Mesenchymal stem cell (in vitro differentiated cells and primary cell): ENCODE measurements around the gene GUCA2B.

Experiments used
- DNase-seq: peaks from one replicate; pipeline ENCODE4 v3.0.0-alpha.2; 2013
- H2AFZ ChIP-seq: one replicate; pipeline ENCODE4 v1.6.1; 2013; ENCODE audit warnings: low read depth, mild to moderate bottlenecking, control low read depth, inconsistent platforms, low read length, moderate library complexity
- H2AK5ac ChIP-seq: 2 replicates; pipeline ENCODE4 v1.6.1; 2013; ENCODE audit warnings: low read length, moderate library complexity, mild to moderate bottlenecking, inconsistent platforms; ENCODE audit not compliant: severe bottlenecking
- H2BK120ac ChIP-seq: one replicate; pipeline ENCODE4 v1.6.1; 2013; ENCODE audit warnings: low read depth, mild to moderate bottlenecking, inconsistent platforms, low read length, moderate library complexity
- H2BK12ac ChIP-seq, 2 experiments: one replicate each; pipeline ENCODE4 v1.6.1; 2013; ENCODE audit warnings: inconsistent platforms in 2 of 2, low read length in 2 of 2, mild to moderate bottlenecking in 2 of 2, moderate library complexity in 2 of 2, control low read depth in 1 of 2
- H2BK15ac ChIP-seq: one replicate; pipeline ENCODE4 v1.6.1; 2013; ENCODE audit warnings: mild to moderate bottlenecking, low read depth, inconsistent platforms; ENCODE audit not compliant: poor library complexity, severe bottlenecking
- H2BK5ac ChIP-seq: 2 replicates; pipeline ENCODE4 v1.6.1; 2013; ENCODE audit warnings: low read depth, mild to moderate bottlenecking, low read length, control low read depth, inconsistent platforms; ENCODE audit not compliant: poor library complexity, severe bottlenecking
- H3K14ac ChIP-seq, 2 experiments: one replicate each; pipeline ENCODE4 v1.6.1; 2013; ENCODE audit warnings: inconsistent platforms in 2 of 2, low read length in 2 of 2, control low read depth in 1 of 2, mild to moderate bottlenecking in 1 of 2, moderate library complexity in 1 of 2
- H3K18ac ChIP-seq, 2 experiments: one replicate each; pipeline ENCODE4 v1.6.1; 2013; ENCODE audit warnings: inconsistent platforms in 2 of 2, low read length in 2 of 2, control low read depth in 1 of 2, low read depth in 1 of 2, mild to moderate bottlenecking in 1 of 2
- H3K23ac ChIP-seq, 2 experiments: one replicate each; pipeline ENCODE4 v1.6.1; 2013; ENCODE audit warnings: inconsistent platforms in 2 of 2, low read length in 2 of 2, mild to moderate bottlenecking in 2 of 2, moderate library complexity in 2 of 2, control low read depth in 1 of 2
- H3K27ac ChIP-seq: 2 replicates; pipeline ENCODE4 v1.5.1; 2013; ENCODE audit warnings: mild to moderate bottlenecking, moderate library complexity, low read length, control low read depth, inconsistent platforms; ENCODE audit not compliant: poor library complexity, severe bottlenecking
- H3K27me3 ChIP-seq, 2 experiments: 2 replicates each; pipeline versions ENCODE4 v1.6.1 to v1.7.0; 2013; ENCODE audit warnings: low read length in 2 of 2, mild to moderate bottlenecking in 2 of 2, moderate library complexity in 2 of 2, control low read depth in 1 of 2, inconsistent platforms in 1 of 2; ENCODE audit not compliant: control insufficient read depth in 1 of 2, insufficient read depth in 1 of 2
- H3K36me3 ChIP-seq, 2 experiments: 2 replicates each; pipeline versions ENCODE4 v1.6.1 to v1.7.0; 2013; ENCODE audit warnings: low read length in 2 of 2, control low read depth in 1 of 2, inconsistent platforms in 1 of 2, low read depth in 1 of 2, mild to moderate bottlenecking in 1 of 2; ENCODE audit not compliant: insufficient read depth in 2 of 2, control insufficient read depth in 1 of 2
- H3K4ac ChIP-seq, 2 experiments: one replicate each; pipeline ENCODE4 v1.6.1; 2013; ENCODE audit warnings: inconsistent platforms in 2 of 2, low read length in 2 of 2, mild to moderate bottlenecking in 2 of 2, moderate library complexity in 2 of 2, control low read depth in 1 of 2, low read depth in 1 of 2
- H3K4me1 ChIP-seq: 2 replicates; pipeline ENCODE4 v1.6.1; 2013; ENCODE audit warnings: low read depth, low read length, control low read depth; ENCODE audit not compliant: control insufficient read depth, insufficient read depth
- H3K4me2 ChIP-seq: 2 replicates; pipeline ENCODE4 v1.6.1; 2013; ENCODE audit warnings: low read length, mild to moderate bottlenecking, inconsistent platforms; ENCODE audit not compliant: poor library complexity, severe bottlenecking
- H3K4me3 ChIP-seq, 2 experiments: 2 replicates each; pipeline versions ENCODE4 v1.5.1 to v1.7.0; 2013; ENCODE audit warnings: low read length in 2 of 2, mild to moderate bottlenecking in 2 of 2, control low read depth in 1 of 2, low read depth in 1 of 2; ENCODE audit not compliant: insufficient read depth in 1 of 2
- H3K79me1 ChIP-seq: replicated peaks from 2 replicates; pipeline ENCODE4 v1.6.1; 2013; ENCODE audit warnings: mild to moderate bottlenecking, control low read depth, low read length, inconsistent platforms; ENCODE audit not compliant: poor library complexity, severe bottlenecking
- H3K9ac ChIP-seq: 2 replicates; pipeline ENCODE4 v1.7.0; 2013; ENCODE audit warnings: mild to moderate bottlenecking, low read length, moderate library complexity
- H3K9me3 ChIP-seq: 2 replicates; pipeline ENCODE4 v1.7.0; 2013; ENCODE audit warnings: mild to moderate bottlenecking, low read length; ENCODE audit not compliant: control insufficient read depth
- H4K8ac ChIP-seq: one replicate; pipeline ENCODE4 v1.6.1; 2013; ENCODE audit warnings: inconsistent platforms, mild to moderate bottlenecking, low read length, moderate library complexity
- H4K91ac ChIP-seq: one replicate; pipeline ENCODE4 v1.6.1; 2013; ENCODE audit warnings: mild to moderate bottlenecking, low read length, inconsistent platforms
- WGBS: methylation state at CpG from one replicate; pipeline ENCODE4 v1.1.7; 2013; ENCODE audit warnings: mixed read lengths; 5-methylcytosine and 5-hydroxymethylcytosine counted together

GUCA2B gene

DNA sequence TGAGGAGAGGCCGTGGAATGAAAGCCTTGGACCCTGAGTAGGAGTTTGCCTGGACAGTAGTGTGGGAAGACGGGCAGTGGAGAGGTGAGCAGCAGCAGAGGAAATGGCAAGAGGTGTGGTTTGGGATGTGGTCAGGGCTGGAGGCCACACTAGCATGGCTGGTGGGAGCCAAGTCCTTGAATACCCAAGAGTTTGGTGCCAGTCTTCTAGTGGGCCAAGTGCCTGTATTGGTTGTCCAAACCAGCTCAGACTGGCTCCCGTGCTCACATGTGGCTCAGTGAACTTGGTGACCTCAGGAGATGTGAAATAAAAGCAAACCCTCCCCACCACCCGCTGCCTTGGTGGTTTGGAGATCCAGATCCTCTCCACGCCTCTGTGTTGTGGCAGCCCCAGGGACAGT, 9.0 kb downstream of the GUCA2B start:
- Histone ChIP-seq H3K4ac (no peak overlapping the region), H3K9ac (no peak overlapping the region), H2AK5ac (no peak overlapping the region), H2BK120ac (no peak overlapping the region), H3K79me1 (no peaks in the 10 kb centered on the region), H2BK5ac (no peak overlapping the region), H3K9me3 (peaks cover 22% of the 10 kb centered on the region), H3K4me1 (peaks cover 13% of the 10 kb centered on the region), H2BK12ac (no peak overlapping the region), H3K18ac (no peak overlapping the region), H3K27me3 (peaks cover 0 to 25% of the 10 kb centered on the region in 2 experiments), H3K4me2 (no peak overlapping the region), H4K91ac (no peak overlapping the region), H3K36me3 (no peaks in the 10 kb centered on the region), H2AFZ (no peak overlapping the region), H3K23ac (no peak overlapping the region), H4K8ac (no peak overlapping the region), H2BK15ac (no peak overlapping the region), H3K14ac (no peak overlapping the region), H3K4me3 (no peak overlapping the region), H3K27ac (no peak overlapping the region)
- 85% methylated on average over 5 of the region's 5 CpGs for WGBS
- DNase-seq: no peak

DNA sequence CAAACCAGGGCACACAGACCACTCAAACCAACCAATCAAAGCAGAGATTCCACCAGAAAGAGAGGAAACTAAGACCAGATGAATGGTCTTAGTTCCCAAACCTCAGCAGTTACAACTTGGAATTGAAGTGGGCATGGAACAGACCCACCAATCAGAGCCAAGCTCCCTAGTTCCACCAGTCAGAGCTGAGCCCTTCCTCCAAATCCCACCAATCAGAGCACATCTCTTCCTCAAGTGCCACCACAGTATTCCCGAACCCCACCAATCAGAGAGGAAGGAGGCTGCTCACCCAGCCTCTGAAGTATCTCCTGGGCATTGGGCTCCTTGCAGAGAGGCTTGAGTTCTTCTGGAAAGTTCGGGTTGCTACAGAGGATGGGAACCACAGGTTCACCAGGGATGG, 9.9 kb downstream of the GUCA2B start:
- Histone ChIP-seq H2AFZ (no peak overlapping the region), H3K27ac (no peak overlapping the region), H3K79me1 (no peaks in the 10 kb centered on the region), H4K8ac (no peak overlapping the region), H2BK12ac (no peak overlapping the region), H3K4me1 (peaks cover 13% of the 10 kb centered on the region), H3K9ac (no peak overlapping the region), H3K18ac (no peak overlapping the region), H4K91ac (no peak overlapping the region), H3K4ac (no peak overlapping the region), H2BK15ac (no peak overlapping the region), H3K27me3 (peaks cover 0 to 25% of the 10 kb centered on the region in 2 experiments), H3K9me3 (peaks cover 22% of the 10 kb centered on the region), H3K4me2 (no peak overlapping the region), H2AK5ac (no peak overlapping the region), H3K36me3 (no peaks in the 10 kb centered on the region), H2BK5ac (no peak overlapping the region), H3K4me3 (no peak overlapping the region), H3K23ac (no peak overlapping the region), H3K14ac (no peak overlapping the region), H2BK120ac (no peak overlapping the region)
- WGBS: 81% methylated on average over 2 of the region's 2 CpGs
- no peak for DNase-seq

DNA sequence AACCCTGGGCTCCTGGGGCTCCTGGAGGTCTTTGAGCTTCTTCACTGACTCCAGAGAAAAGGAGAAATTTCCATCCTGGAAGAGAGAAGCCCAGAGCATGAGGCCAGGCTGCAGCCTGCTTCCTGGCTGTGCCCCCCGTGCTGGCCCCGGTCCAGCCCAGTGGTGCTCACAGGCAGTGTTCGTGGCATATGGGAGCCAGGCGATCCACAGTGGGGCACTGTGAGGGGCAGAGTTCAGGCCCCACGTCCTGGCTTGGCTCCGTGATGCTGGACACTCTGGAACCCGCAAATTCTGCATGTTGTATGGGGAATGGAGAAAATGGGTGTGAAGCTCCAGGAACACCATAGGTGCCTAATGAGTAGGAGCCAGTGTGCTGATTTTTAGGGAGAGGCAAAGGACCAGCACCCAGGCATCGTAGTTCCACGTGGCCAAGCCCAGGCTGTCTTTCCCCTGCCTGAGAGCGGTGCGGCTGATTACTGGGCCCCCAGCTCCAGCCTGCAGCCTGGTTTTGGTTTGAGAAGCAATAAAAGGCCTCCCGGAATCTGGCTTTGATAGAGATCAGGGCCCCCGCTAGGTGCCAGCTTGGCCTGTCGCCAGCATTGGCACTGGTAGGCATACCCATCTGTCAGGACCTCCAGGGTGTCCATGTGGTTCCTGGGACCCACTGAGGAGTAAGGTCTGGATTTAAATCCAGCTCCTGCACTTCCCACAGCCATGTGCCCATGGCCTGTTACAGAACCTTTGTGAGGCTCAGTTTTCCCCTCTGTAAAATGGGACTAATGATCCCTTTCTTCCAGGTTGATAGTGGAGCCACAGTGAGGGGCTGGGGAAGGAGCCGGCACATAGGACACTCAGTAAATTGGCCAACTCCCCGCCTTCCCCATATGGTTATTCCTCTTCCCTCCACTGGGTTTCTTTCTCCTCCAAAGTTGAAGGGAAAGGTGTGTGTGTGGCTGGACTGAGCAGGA, 10.6 kb downstream of the GUCA2B start:
- Histone ChIP-seq H3K18ac (no peak overlapping the region), H3K14ac (no peak overlapping the region)
- 93% methylated on average over 15 of the region's 16 CpGs for WGBS

DNA sequence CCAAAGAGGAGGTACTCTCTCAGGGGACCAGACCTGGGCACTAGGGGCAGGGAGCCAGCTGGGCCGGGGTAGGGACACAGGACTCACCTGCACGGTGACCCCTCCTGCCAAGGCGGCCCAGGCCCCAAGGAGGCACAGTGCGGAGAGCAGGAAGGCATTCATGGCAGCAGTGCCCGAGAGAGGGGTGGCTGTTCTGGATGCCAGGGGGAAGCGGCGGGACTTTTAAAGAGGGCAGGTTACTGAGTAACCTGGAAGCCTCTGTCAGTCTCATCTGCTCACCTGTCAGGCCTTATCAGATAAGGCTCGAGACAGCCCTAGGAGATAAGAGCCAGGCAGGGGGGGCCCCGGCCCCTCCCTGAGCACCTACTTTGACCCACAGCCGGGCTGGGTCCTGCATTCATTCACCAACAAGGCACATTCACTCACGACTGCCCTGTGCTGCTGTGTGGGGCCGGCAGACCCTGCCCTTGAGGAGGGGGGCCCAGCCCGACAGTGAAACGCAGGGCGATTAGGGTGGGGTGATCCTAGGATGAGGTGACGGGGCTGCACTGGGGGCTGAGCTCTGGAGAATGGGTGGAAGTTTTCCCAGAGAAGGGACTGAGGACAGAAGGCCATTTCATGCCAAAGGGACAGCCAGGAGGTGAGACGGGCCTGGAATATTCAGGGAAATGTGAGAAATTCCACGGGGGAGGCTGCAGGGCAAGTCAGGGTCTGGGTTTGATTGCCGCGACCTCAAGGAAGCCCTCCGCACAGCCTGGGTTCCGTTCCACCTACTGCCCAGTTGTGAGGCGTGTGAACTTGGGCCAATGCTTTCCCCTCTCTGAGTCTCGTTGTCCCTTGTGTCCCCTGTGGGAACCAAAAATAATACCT, 11.6 kb downstream of the GUCA2B start, which contains the start of gene GUCA2A:
Gene GUCA2A, minus strand, starts transcription at position 195 of the 870 bp plus-strand sequence. Its CDS starts 33 bp downstream, at position 162.
- no peak within 1 kb of the TSS for H4K8ac ChIP-seq
- H2BK12ac ChIP-seq: no peak within 1 kb of the TSS
- no peak within 1 kb of the TSS for H3K9ac ChIP-seq
- H2AK5ac ChIP-seq: no peak within 1 kb of the TSS
- peaks cover 13% of the 10 kb centered on the region for H3K4me1 ChIP-seq
- no peak within 1 kb of the TSS for H2BK15ac ChIP-seq
- no peak within 1 kb of the TSS for H2BK120ac ChIP-seq
- WGBS: 81% methylated on average over 23 of the region's 24 CpGs
- no peaks in the 10 kb centered on the region for H3K36me3 ChIP-seq
- no peak within 1 kb of the TSS for H3K27ac ChIP-seq
- H3K27me3 ChIP-seq: peaks cover 0 to 26% of the 10 kb centered on the region in 2 experiments
- no peak within 1 kb of the TSS for H3K14ac ChIP-seq
- peaks cover 20% of the 10 kb centered on the region for H3K9me3 ChIP-seq
- H3K23ac ChIP-seq: no peak within 1 kb of the TSS
- H4K91ac ChIP-seq: no peak within 1 kb of the TSS
- H3K4me2 ChIP-seq: no peak within 1 kb of the TSS
- H3K4me3 ChIP-seq: no peak within 1 kb of the TSS
- H3K18ac ChIP-seq: no peak within 1 kb of the TSS
- H3K79me1 ChIP-seq: no peaks in the 10 kb centered on the region
- no peak within 1 kb of the TSS for H2BK5ac ChIP-seq
- no peak for DNase-seq
- H3K4ac ChIP-seq: no peak within 1 kb of the TSS
- H2AFZ ChIP-seq: no peak within 1 kb of the TSS

More for the DNA sequence above, 10.6 kb downstream of the GUCA2B start:
- Histone ChIP-seq H2AFZ (no peak overlapping the region), H2BK12ac (no peak overlapping the region), H3K4me1 (peaks cover 13% of the 10 kb centered on the region), H3K23ac (no peak overlapping the region), H3K9me3 (peaks cover 22% of the 10 kb centered on the region), H4K91ac (no peak overlapping the region), H3K36me3 (no peaks in the 10 kb centered on the region), H3K9ac (no peak overlapping the region), H2BK5ac (no peak overlapping the region), H4K8ac (no peak overlapping the region), H3K4me3 (no peak overlapping the region), H3K4me2 (no peak overlapping the region), H3K27me3 (peaks cover 0 to 25% of the 10 kb centered on the region in 2 experiments), H3K79me1 (no peaks in the 10 kb centered on the region), H3K27ac (no peak overlapping the region), H3K4ac (no peak overlapping the region), H2BK15ac (no peak overlapping the region), H2AK5ac (no peak overlapping the region), H2BK120ac (no peak overlapping the region)
- DNase-seq: no peak
